OCI-LY7 (cell line): ENCODE data around the gene TTC28.

Source experiments
- EZH2phosphoT487 ChIP-seq: fragments of 200-600 bp; sonication (generic); IDR thresholded peaks from 2 replicates; pipeline ENCODE4 v1.6.1; 2018; ENCODE audit warnings: low read depth, borderline replicate concordance, mild to moderate bottlenecking, mixed run types, antibody characterized with exemption, low read length, moderate library complexity, mixed read lengths
- TF ChIP-seq, protein P1 (sequence below): fragments of 200-600 bp; sonication (generic); conservative IDR thresholded peaks from 2 replicates; pipeline ENCODE4 v1.5.1; 2014; ENCODE audit warnings: mild to moderate bottlenecking, antibody characterized with exemption, low read length, moderate library complexity, mixed read lengths

- TF ChIP-seq, protein P1, sequence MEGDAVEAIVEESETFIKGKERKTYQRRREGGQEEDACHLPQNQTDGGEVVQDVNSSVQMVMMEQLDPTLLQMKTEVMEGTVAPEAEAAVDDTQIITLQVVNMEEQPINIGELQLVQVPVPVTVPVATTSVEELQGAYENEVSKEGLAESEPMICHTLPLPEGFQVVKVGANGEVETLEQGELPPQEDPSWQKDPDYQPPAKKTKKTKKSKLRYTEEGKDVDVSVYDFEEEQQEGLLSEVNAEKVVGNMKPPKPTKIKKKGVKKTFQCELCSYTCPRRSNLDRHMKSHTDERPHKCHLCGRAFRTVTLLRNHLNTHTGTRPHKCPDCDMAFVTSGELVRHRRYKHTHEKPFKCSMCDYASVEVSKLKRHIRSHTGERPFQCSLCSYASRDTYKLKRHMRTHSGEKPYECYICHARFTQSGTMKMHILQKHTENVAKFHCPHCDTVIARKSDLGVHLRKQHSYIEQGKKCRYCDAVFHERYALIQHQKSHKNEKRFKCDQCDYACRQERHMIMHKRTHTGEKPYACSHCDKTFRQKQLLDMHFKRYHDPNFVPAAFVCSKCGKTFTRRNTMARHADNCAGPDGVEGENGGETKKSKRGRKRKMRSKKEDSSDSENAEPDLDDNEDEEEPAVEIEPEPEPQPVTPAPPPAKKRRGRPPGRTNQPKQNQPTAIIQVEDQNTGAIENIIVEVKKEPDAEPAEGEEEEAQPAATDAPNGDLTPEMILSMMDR = no peak
- TF ChIP-seq EZH2phosphoT487 = no peak
Measured at GRCh38 chr22:28412109-28412508, 267.5 kb downstream of the TTC28 start.
